HK-2 (cell line): ENCODE results near the gene TDRKH.
"Not testable (repeated sequence)": the region's sequence is repeated elsewhere in the genome, so short reads cannot be mapped to it uniquely, and the experiment has no call there.

Experiments used
- DNase-seq: peaks from one replicate; pipeline ENCODE4 v3.0.0-alpha.2; 2018; ENCODE audit not compliant: unreplicated experiment

The TDRKH gene

GRCh38 chr1:151802372-151802771 lies 12.1 kb upstream of the TDRKH start:
- no peak for DNase-seq

- DNase-seq, result no peak
These were observed 11.5 kb upstream of the TDRKH start for GRCh38 chr1:151801846-151802245.

GRCh38 chr1:151801310-151801820 lies 11.1 kb upstream of the TDRKH start:
- no peak for DNase-seq

GRCh38 chr1:151800830-151801229 lies 10.5 kb upstream of the TDRKH start:
- no peak for DNase-seq

GRCh38 chr1:151799179-151800022 lies 9.1 kb upstream of the TDRKH start:
- DNase-seq, result no peak

GRCh38 chr1:151798571-151798970 lies 8.3 kb upstream of the TDRKH start:
- no peak for DNase-seq

- peak; percentile 41 for DNase-seq
These were observed 796 bp upstream of the TDRKH start for GRCh38 chr1:151790940-151791651.

- no peak for DNase-seq
These were observed 2.6 kb downstream of the TDRKH start for GRCh38 chr1:151787689-151788088.

GRCh38 chr1:151783796-151784195 lies 6.5 kb downstream of the TDRKH start:
- DNase-seq, result no peak

- no peak for DNase-seq
These were observed 7.6 kb downstream of the TDRKH start for GRCh38 chr1:151782741-151783140.

- DNase-seq, result not testable (repeated sequence)
These were observed 8.3 kb downstream of the TDRKH start for GRCh38 chr1:151782026-151782425.

- DNase-seq, result not testable (repeated sequence)
These were observed 9.6 kb downstream of the TDRKH start for GRCh38 chr1:151780736-151781135.

- no peak for DNase-seq
These were observed 10.4 kb downstream of the TDRKH start for GRCh38 chr1:151779852-151780251.

- DNase-seq, result no peak
These were observed 13.0 kb downstream of the TDRKH start for GRCh38 chr1:151777317-151777716.

- DNase-seq, result no peak
These were observed 13.6 kb downstream of the TDRKH start for GRCh38 chr1:151776665-151777062.

GRCh38 chr1:151775894-151776664 lies 14.2 kb downstream of the TDRKH start:
- DNase-seq, result no peak

GRCh38 chr1:151774256-151774922 lies 15.9 kb downstream of the TDRKH start:
- no peak for DNase-seq

- DNase-seq, result peak; percentile 49
These were observed 16.6 kb downstream of the TDRKH start for GRCh38 chr1:151773702-151774101.

- not testable (repeated sequence) for DNase-seq
These were observed 21.0 kb downstream of the TDRKH start for GRCh38 chr1:151769270-151769669.

GRCh38 chr1:151768351-151769066 lies 21.8 kb downstream of the TDRKH start:
- DNase-seq, result not testable (repeated sequence)

- no peak for DNase-seq
These were observed 26.3 kb downstream of the TDRKH start for GRCh38 chr1:151763990-151764389.
